Fibroblast of the aortic adventitia (primary cell): ENCODE data around the gene H6PD. TPM values are rescaled to one million over a fixed set of nuclear protein-coding genes. Genes with fewer than 3 reads are reported as not detected.

Source experiments
- DNase-seq: peaks from one replicate; pipeline ENCODE4 v3.0.0-alpha.2; 2010; ENCODE audit warnings: low read depth
- H3K4me3 ChIP-seq: 2 replicates; pipeline ENCODE4 v1.5.1; 2011; ENCODE audit warnings: low read depth, mild to moderate bottlenecking, control low read depth, low read length, moderate library complexity
- CTCF ChIP-seq: IDR thresholded peaks from 2 replicates; pipeline ENCODE4 v1.5.1; 2011; ENCODE audit warnings: mild to moderate bottlenecking, low read length, control low read depth, inconsistent platforms; ENCODE audit not compliant: insufficient read depth
- total RNA-seq: library from RNA; depleted of rRNA; stranded (reverse); fragments of >200 nt; gene quantifications from 2 replicates; pipeline ENCODE4 v1.2.3, GENCODE V29; 2012; ENCODE audit warnings: low replicate concordance

Gene H6PD
- total RNA-seq, 1 donor, result 36.9 TPM

- no peak overlapping the region for H3K4me3 ChIP-seq
- no peak for DNase-seq
- no peak for TF ChIP-seq CTCF
Observed at GRCh38 chr1:9245230-9245619, 10.7 kb downstream of the H6PD start.

- TF ChIP-seq CTCF, result no peak
- no peak overlapping the region for H3K4me3 ChIP-seq
- DNase-seq, result no peak
Observed at GRCh38 chr1:9245661-9246060, 11.1 kb downstream of the H6PD start.

GRCh38 chr1:9246215-9246614 lies 11.6 kb downstream of the H6PD start:
- TF ChIP-seq CTCF, result no peak
- no peak for DNase-seq
- no peak overlapping the region for H3K4me3 ChIP-seq

GRCh38 chr1:9246841-9247785 lies 12.5 kb downstream of the H6PD start:
- no peak overlapping the region for H3K4me3 ChIP-seq
- no peak for TF ChIP-seq CTCF
- DNase-seq, result no peak

GRCh38 chr1:9247894-9248293 lies 13.3 kb downstream of the H6PD start:
- H3K4me3 ChIP-seq, result no peak overlapping the region
- TF ChIP-seq CTCF, result no peak
- DNase-seq, result no peak

GRCh38 chr1:9248341-9249262 lies 14.0 kb downstream of the H6PD start:
- DNase-seq, result no peak
- H3K4me3 ChIP-seq, result no peak overlapping the region
- no peak for TF ChIP-seq CTCF
